Activated CD4-positive, alpha-beta T cell treated with anti-CD3 and anti-CD28 coated beads, Interleukin-2, amount 50 U/mL, for 16 hours (primary cell): Measurements from ENCODE around the gene SLC4A1.
"Not testable (repeated sequence)": the region's sequence is repeated elsewhere in the genome, so short reads cannot be mapped to it uniquely, and the experiment has no call there.

Source experiments
- DNase-seq: peaks from one replicate; pipeline ENCODE4 v3.0.0-alpha.2; 2020

The SLC4A1 gene

DNA sequence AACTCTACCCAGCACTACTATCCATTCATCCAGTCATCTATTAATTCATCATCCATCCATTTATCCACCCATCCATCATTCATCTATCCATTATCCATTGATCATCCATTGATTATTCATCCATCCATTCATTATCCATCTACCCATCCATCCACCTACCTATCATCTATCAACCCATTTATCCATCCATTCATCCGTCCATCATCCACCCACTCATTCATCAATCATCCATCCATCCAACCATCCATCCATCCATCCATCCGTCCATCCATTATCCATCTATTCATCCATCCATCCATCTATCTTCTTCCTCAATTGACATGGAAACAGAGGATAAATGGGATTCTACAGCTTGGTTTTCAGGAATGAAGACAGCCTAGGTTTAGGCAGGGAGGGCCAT is 12.0 kb downstream of the SLC4A1 start:
- DNase-seq, result no peak

DNA sequence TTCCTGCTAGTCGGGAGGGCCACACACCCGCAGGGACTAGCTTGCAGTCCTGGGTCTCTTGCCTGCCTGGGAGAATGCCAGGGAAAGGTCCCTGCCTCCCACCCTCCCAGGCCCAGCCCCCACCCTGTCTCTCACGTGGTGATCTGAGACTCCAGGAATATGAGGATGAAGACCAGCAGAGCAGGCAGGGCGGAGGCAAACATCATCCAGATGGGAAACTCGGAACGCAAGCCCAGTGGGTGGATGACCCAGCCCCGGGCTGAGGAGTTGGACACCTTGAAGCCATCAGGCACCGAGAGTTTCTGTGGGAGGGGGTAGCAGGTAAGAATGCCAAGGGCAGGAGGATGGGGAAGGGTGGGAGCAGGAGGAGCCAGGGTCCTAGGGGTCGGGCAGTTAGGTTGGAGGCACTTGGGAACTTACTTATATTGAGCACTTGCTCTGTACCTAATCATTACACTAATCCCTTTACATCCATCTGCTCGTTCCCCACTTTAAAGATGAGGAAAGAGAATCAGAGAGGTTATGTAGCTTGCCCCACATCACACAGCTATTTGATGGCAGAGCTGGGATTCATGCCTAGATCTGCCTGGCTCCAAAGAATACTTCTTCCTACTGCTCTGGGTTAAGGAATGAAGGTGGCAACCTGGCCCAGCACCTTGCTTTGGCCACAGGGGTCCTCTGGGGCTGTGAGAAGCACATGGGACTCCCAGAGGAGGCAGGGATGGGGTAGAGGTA is 13.4 kb downstream of the SLC4A1 start:
- no peak for DNase-seq

DNA sequence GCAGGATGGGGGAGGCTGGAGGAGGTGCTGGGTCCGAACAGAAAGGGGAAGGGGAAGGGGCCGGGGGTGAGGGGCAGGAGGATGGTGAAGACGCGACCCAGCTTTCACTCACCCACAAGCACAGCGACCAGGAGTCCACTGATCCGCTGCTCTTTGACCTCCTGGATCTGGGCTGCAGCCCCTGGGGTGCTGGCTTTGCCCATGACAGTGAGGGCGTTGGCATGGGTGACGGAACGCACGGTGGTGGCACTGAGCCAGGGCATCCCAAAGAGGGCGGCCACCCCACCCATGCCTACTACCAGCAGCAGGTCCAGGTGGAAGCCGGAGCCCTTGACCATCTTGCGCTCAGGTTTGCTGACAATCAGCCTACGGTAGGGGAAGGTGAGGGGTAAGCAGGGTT is 14.9 kb downstream of the SLC4A1 start:
- DNase-seq, result no peak

DNA sequence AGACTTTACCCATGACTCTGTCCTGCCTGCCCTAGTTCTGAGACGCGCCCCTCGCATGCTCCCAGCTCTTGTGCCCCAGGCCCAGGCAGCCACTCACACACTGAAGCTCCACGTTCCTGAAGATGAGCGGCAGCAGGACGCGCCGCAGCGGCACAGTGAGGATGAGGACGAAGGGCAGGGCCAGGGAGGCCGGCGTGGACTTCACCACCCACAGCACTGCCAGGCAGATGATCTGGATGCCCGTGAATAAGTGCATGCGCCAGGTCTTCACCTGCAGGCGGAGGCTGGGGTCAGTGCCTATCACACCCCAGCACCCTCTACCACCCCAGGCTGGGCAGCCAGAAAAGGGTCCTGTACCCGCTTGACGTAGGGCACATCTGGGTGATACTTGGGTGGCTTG is 16.9 kb downstream of the SLC4A1 start:
- no peak for DNase-seq

DNA sequence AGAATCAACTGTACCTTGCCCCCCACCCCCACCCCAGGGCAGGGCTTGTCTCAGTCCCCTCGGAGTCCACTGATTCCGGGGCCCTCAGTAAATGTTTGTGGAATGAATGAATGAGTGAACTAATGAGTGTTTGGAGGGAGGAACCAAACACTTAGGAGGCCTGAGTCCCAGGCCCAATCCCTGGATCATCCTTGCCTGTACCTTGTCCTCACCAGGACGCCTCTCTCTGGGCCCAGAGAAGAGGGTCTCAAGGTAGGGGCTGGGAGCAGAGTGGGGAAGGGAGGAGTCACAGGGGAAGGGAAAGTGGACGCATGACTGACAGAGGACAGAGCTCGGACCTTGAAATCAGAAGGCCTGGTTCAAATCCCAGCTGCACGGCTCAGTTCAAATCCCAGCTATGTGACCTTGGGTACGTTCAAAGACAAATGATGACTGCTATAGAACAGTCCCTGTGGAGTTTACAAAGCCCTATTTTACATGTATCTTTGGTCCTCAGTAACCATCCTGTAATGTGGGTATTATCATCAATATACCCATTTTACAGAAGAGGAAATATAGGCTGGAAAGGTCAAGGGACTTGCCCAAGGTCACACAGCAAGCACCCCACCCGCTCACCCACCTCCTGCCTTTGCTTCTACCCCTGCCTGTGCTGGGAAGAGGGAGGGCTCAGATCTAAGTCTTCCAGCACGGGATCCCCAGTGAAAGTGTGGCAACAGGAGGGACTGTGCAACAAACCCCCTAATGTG is 18.3 kb downstream of the SLC4A1 start:
- no peak for DNase-seq

DNA sequence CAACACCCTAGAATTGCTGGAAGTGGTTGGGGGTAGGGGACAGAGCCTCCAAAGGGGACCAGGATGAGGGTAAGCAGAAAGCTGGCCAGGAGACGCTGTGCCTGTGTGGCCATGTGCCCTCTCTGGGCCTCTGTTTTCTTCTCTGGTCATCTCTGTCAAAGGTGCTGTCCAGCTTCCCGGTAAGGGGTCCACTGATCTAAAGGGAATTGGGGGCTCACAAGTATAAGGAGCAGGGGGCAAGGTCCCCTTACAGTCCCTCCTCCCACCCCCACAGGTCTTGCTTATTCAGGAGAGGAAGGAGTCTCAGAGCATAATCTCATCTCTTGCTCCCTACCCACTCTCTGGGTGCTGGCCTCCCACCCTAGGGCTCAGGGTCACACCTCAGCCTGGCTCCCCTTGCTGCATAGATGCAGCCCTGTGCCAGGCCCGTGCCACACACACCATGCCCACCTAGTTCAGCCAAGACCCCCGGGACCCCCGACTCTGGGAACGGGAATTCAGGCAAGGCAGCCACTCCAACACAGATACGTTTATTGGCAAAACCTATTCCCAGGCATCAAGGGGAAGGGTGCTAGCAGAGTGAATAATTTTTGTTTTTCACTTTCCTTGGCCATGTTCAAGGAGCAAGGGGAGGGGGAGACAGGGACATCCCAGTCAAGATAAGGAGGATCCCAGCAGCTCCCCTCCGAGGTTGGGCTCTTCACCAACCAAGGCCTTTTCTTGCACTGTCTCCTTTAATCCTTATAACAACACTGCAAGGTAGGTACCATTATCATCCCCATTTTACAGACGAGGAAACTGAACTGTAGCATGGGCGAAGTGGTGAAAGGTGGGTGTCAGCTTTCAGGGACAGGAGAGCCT is 19.8 kb downstream of the SLC4A1 start:
- no peak for DNase-seq

DNA sequence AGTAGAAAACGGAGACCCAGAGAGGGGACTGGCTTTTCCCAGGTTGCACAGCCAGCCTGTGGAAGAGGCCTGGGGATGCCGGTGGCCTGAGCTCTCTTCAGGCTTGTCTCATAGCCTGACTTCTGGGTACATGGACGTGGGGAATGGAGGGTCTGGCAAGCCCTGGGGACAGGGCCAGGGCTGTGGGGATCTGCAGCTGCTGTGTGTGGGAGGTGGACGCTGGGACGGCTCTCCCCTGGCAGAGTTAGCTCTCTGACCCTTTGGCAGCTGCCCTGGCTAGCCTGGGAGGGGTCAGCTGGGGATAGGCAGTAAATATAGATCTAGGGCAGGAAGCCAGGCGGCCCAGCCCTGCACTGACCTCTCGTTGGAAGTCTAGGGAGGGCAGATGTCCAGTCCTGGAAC is 20.5 kb downstream of the SLC4A1 start:
- DNase-seq, result no peak

DNA sequence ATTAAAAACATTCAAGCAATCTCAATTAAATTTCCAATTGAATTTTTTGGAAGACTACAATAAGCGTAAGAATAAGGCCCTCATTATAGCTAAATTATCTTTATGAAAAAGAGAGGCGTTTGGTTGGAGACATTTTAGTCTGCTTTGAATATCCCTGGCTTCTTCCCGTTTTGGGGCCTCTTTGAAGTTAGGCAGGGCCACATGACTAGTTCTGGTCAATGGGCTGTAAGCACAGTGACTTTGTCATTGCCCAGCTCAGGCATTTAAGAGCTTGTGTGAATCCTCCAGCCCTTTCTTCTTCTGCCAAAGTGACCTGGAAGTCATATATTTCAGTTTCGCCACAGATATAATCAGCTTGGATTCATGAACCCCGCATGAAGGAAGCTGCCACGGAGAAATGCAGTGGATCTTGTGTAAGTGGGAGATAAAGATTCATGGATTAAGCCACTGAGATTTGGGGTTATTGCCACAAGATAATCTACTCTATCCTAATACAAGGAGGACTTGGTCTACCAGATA is 26.8 kb downstream of the SLC4A1 start:
- DNase-seq, result no peak

DNA sequence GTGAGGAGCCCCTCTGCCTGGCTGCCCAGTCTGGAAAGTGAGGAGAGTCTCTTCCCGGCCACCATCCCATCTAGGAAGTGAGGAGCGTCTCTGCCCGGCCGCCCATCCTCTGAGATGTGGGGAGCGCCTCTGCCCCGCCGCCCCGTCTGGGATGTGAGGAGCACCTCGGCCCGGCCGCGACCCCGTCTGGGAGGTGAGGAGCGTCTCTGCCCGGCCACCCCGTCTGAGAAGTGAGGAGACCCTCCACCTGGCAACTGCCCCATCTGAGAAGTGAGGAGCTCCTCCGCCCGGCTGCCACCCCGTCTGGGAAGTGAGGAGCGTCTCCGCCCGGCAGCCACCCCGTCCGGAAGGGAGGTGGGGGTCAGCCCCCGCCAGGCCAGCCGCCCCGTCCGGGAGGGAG is 30.0 kb downstream of the SLC4A1 start:
- not testable (repeated sequence) for DNase-seq

DNA sequence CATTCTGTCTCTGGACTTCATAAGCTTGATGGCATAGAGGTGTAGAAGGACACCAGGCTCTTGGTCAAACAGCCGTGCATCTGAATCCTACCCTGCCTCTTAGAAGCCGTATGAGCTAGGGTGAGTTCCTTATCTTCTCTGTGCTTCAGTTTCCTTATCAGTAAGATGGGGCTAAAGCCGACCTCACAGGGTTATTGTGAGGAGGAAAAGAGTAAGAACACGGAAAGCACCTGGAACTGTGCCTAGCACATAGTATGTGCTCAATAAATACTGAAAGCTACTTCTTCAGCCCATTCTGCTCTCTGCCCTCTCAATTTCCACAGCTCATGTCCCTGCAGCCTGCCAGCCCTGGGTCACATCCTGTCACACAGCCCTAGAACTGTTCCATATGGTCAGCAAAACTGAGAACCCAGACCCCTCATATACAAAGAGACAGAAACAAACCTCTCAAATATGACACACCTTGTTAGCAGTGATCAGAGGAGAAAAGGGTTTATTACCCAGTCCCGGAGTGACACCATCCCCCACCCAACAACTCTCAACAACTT is 31.4 kb downstream of the SLC4A1 start:
- DNase-seq, result no peak

DNA sequence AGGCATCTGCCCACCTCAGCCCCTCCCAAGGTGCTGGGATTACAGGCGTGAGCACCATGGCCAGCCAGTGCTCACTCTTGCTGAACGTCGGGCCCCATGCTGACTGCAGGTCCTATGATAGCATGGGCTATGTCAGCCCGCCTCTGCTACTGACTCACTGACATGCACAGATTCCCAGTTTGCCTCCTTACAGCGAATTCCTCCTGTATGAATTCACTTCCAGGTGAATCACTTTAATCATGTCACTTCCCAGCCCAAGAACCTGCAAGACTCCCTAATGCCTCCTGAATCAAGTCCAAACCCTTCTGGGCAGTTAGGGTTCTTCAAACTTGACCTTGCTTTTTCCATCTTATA is 32.4 kb downstream of the SLC4A1 start:
- no peak for DNase-seq

DNA sequence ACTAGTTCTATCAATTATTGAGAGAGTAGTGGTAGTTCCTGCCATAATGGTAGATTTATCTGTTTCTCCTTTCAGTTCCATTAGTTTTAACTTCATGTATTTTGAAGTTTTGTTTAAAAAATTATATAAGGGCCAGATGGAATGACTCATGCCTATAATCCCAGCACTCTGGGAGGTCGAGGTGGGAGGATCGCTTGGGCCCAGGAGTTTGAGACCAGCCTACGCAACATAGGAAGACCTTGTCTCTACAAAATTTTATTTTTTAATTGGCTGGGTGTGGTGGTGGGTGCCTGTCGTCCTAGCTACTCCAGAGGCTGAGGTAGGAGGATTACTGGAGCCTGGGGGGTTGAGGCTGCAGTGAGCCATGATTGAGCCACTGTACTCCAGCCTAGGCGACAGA is 34.4 kb downstream of the SLC4A1 start:
- DNase-seq, result no peak

DNA sequence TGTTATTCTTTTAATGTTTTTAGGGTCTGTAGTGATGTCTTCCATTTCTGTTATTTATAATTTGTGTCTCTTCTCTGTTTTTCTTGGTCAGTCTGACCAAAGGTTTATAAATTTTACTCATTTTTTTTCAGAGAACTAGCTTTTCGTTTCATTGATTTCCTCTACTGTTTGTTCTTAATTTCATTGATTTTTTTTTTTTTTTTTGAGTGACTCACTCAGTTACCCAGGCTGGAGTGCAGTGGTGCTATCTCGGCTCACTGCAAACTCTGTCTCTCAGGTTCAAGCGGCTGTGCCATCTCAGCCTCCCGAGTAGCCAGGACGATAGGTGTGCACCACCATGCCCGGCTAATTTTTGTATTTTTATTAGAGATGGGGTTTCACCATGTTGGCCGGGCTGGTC is 35.9 kb downstream of the SLC4A1 start:
- no peak for DNase-seq

DNA sequence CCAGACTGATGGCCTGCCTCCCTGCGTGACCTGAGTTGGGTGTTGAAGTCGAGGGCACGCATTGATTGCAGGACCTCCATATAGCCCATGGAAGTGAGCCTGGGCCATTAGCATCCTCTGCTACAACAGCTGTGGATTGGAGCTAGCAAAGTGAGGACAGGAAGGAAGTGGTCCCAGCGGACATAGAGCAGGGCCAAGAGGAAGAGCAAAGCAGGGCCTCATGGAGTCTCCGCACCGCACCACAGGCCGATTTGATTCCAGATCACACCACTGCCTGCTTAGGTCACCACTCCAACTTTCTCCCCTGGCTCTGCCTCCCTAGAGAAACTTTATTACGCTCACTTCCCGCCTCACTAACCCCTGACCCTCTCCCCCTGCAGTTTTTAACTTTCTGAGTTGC is 37.8 kb downstream of the SLC4A1 start:
- no peak for DNase-seq

DNA sequence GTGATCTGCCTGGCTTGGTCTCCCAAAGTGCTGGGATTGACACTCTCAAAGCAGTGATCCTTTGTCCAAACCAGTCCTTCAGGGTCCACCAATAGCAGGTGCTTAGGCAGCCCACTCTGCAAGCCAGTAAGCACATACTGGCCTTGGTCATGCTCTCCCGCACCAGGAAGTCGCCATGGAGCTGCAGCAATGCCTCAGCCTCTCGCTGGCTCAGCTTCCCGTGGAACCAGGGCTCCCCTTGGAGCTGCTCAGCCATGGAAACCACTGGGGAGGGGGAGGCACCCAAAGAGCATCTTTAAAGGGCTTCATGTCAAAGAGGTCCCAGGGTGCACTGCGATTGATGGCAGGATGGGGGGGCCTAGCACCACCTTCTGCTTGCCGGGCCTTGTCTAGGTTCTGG is 38.8 kb downstream of the SLC4A1 start:
- no peak for DNase-seq

DNA sequence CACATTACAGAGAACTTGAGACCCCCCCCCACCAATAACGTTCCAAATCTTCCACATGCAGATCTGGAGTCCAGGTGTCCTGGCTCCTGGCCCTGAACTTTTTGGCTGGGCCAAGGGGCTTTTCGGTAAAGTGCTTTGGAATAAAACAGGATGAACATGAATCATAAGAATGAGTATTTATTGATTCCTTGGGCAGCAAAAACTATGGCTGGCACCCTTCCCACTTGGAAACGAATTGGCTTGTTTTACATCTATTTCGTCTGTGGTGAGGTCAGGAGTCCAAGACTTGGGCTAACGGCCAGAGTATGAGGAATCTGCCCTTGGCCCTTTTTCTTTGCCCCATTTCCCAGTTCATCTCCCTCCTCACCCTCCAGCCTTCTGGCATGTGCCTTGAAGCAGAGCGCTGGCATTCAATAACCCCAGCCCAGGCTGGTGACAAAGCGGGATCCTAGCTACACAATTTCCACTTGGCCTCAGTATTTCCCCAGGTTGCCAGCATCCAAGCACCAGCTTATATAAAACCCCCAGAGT is 44.3 kb downstream of the SLC4A1 start:
- no peak for DNase-seq

DNA sequence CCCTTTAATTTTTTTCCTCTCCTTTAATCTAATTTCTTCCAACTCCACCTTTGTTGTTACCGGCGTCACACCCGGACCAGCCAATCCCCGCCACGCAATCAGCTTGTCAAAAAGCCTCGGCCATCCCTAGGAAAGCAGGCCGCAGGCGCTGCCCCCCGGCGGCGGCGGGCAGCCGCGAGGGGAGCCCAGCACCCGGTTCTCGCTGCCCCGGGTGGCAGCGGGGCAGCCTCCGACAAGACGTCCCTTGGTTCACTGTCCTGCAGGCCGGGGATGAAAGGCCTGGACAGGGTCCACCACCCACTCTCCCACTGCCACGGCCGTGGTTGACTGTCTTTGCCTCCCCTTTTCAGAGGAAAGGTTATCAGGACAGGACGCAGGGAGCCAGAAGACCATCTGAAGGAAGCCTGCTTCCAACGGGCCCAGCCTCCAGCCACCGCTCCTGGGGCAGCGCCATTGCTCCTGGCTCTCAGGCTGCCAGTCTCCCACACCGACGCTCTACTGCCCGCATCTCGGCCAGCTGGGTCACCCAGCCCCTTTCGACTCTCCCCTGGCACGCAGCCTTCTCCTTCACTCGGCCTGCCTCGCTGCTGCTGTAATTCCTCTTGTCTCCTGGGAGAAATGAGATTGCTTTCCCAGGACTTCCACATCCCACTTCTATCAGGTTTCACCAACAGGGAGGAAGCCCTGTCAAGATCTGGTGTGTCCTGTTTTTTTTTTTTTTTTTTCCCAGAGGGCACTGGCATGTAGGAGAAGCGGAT is 45.6 kb downstream of the SLC4A1 start:
- DNase-seq, result peak; percentile 66

DNA sequence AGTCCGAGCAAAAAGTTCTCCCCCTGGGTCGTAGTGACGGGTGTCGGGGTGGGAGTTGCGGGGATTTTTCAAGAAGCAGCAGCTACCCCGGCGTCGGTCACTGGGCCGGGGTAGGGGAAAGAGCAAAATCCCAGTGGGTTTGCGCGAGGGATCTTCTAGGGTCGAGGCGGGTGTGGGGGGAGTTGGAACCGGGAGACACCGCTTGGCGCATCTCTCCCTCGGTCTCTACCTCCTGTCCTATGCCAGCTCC is 46.1 kb downstream of the SLC4A1 start:
- DNase-seq, result no peak

DNA sequence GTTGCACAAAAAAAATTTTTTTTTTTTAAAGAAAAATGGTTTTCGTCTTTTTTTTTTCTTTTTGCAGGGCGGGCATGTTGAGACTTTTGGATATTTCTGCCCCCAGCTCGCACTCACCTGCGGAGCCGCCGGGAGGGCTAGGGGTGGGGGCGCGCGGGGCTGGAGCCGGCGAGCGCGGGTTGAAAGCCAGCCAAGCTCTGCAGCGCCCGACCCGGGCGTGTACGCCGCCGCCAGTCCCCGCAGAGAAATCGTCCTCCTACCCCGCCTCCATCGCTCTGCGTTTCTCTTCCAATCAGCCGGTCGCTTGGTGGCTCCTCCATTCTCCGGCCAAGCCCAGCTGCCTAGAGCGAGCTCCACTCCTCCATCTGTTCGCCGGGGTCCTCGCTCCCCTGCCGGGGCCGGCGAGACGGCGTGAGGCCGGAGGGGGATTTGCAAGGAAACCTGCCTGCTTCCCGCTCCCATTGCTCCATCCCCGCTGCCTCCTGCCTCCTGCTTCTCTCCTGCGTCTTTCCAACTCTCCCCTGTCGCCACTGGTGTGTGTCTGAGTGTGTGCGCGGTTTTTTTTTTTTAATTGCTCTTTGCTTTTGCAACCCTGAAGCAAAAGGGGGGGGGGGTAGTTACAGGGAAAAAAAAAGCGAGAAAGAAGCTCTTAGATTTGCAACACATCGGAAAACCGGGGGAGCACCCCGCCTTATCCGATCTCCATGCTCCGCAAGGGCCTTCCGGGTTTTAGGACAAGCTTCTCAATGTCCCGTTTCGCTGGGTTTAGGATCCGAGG is 46.7 kb downstream of the SLC4A1 start:
- DNase-seq, result peak; percentile 78

DNA sequence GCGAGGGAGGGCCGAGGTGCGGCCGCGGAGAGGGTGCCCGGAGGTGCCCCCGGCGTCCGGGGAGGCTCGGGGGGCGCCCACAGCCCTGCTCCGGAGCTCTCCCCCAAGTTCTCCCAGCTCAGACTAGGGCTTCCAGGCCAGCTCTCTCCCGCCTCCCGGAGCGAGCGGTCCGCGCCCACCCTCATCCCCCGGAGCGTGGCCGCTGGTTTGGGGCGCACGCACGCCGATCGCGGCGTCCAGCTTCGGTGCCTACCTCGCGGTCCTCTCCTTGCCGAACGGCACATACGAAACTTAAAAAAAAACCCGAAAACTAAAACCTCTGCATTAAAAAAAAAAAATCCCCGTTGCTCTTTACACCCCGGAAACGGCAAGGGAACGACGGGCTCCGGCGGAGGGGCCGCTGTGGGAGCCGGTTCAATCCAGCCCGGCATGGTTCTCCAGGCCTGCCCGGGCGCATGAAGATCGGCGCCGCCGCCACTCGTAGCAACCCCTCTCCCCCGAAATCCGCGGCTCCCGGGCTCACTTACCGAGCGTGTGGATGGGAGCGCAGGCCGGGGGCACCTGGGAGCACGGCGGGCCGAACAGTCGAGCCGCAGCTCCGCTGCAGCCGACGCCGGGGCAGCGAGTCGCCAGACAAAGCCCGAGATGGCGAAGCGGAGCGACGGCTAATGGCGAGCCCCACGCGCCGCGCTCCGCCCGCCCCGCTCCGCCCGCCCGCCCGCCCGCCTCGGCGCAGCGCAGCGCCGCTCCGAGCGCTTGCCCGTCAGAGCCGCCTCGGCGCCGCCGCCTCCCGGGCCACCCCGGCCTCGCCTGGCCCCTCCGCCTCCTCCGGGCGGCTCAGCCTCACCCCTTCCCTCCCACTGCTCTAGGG is 47.5 kb downstream of the SLC4A1 start:
- peak; percentile 61 for DNase-seq
